HepG2 (cell line): Measurements from ENCODE around the gene DNAJC7. TPM values are rescaled to one million over a fixed set of nuclear protein-coding genes. Genes with fewer than 3 reads are reported as not detected.

Source experiments
- ATAC-seq: fragments of 200-7000 bp; cut with Tn5 transposase; 3 replicates; pipeline ENCODE4 v1.9.1; 2020; ENCODE audit warnings: mild to moderate bottlenecking, moderate library complexity
- BruUV-seq: library from RNA; stranded (reverse); fragments of 400-500 nt; replicated peaks from 2 replicates; lab custom pipeline; 2021; lab: Mats Ljungman, UMichigan
- CTCF ChIA-PET: fragments of 300-600 bp; formaldehyde crosslinking; extraction: SDS; loops from one replicate; lab custom pipeline; 2021; ENCODE audit warnings: low total read pairs, inconsistent platforms, low intra/inter-chr PET ratio; lab: Yijun Ruan, JAX
- POLR2A ChIA-PET: fragments of 350-600 bp; sonication (Branson Sonifier 250); formaldehyde crosslinking; loops from one replicate; lab custom pipeline; 2020; ENCODE audit warnings: antibody characterized with exemption, inconsistent platforms; lab: Yijun Ruan, JAX
- DNase-seq: peaks from one replicate; pipeline ENCODE4 v3.0.0-alpha.2; 2015; ENCODE audit warnings: low spot score
- FAIRE-seq: peaks from 3 replicates; lab custom pipeline; 2011; peaks lifted over from hg19 to GRCh38; lab: Jason Lieb, UNC
- H2AFZ ChIP-seq: one replicate; pipeline ENCODE4 v1.6.1; 2011; ENCODE audit warnings: low read length, inconsistent platforms
- H3K27ac ChIP-seq: fragments of 300-600 bp; 3 replicates; pipeline ENCODE4 v1.8.0; 2011; ENCODE audit warnings: mixed run types, mild to moderate bottlenecking, mixed read lengths, low read length, inconsistent platforms; ENCODE audit not compliant: insufficient read depth; ENCODE audit errors: extremely low read length
- H3K27me3 ChIP-seq, 2 experiments: fragments of 200-600 bp in 1 of 2; 2 replicates in 1 of 2; 3 replicates in 1 of 2; pipeline versions ENCODE4 v1.6.0 to v1.8.0; 2011; ENCODE audit warnings: low read length in 2 of 2, mild to moderate bottlenecking in 2 of 2, moderate library complexity in 2 of 2, inconsistent platforms in 1 of 2; ENCODE audit not compliant: insufficient read depth in 2 of 2, control insufficient read depth in 1 of 2
- H3K36me3 ChIP-seq, 2 experiments: fragments of 200-600 bp in 1 of 2; replicated peaks in 1 of 2; 2 replicates in 1 of 2; 3 replicates in 1 of 2; pipeline versions ENCODE4 v1.5.1 to v1.8.0; 2011; ENCODE audit warnings: low read length in 2 of 2, inconsistent platforms in 1 of 2; ENCODE audit not compliant: insufficient read depth in 2 of 2, control insufficient read depth in 1 of 2
- H3K4me1 ChIP-seq: 2 replicates; pipeline ENCODE4 v1.5.1; 2012; ENCODE audit warnings: low read length, inconsistent platforms; ENCODE audit not compliant: insufficient read depth
- H3K4me2 ChIP-seq: 2 replicates; pipeline ENCODE4 v1.6.0; 2011; ENCODE audit warnings: low read depth, low read length, inconsistent platforms
- H3K4me3 ChIP-seq, 3 experiments: fragments of 200-600 bp in 1 of 3; sonication (generic), shearing (Covaris generic) in 1 of 3; replicated peaks in 1 of 3; 2 replicates each; pipeline ENCODE4 v1.5.1; 2011 to 2016; ENCODE audit warnings: low read length in 3 of 3, inconsistent platforms in 2 of 3, low read depth in 2 of 3, mild to moderate bottlenecking in 2 of 3, control low read depth in 1 of 3, mixed read lengths in 1 of 3; ENCODE audit not compliant: insufficient read depth in 1 of 3
- H3K79me2 ChIP-seq: one replicate; pipeline ENCODE4 v1.6.1; 2011; ENCODE audit warnings: low read length, inconsistent platforms; ENCODE audit not compliant: insufficient read depth
- H3K9ac ChIP-seq: 2 replicates; pipeline ENCODE4 v1.6.0; 2011; ENCODE audit warnings: mild to moderate bottlenecking, low read depth, low read length, inconsistent platforms; ENCODE audit not compliant: insufficient read depth
- H3K9me3 ChIP-seq: 2 replicates; pipeline ENCODE4 v1.5.1; 2012; ENCODE audit warnings: mild to moderate bottlenecking, low read length
- H4K20me1 ChIP-seq: 2 replicates; pipeline ENCODE4 v1.6.0; 2011; ENCODE audit warnings: inconsistent platforms, mild to moderate bottlenecking, low read length, moderate library complexity; ENCODE audit not compliant: insufficient read depth
- AKAP8 ChIP-seq: sonication (generic); formaldehyde crosslinking; IDR thresholded peaks from 2 replicates; pipeline ENCODE4 v1.5.1; 2020; ENCODE audit warnings: mild to moderate bottlenecking, missing genetic modification reagents
- FOXJ3 ChIP-seq: sonication (generic); formaldehyde crosslinking; IDR thresholded peaks from 2 replicates; pipeline ENCODE4 v1.4.0; 2020; ENCODE audit warnings: missing genetic modification reagents, mild to moderate bottlenecking, borderline replicate concordance
- GLI4 ChIP-seq: sonication (generic); formaldehyde crosslinking; IDR thresholded peaks from 2 replicates; pipeline ENCODE4 v1.5.1; 2020; ENCODE audit warnings: missing genetic modification reagents, mild to moderate bottlenecking, moderate library complexity, borderline replicate concordance
- MTF2 ChIP-seq: sonication (generic); formaldehyde crosslinking; IDR thresholded peaks from 2 replicates; pipeline ENCODE4 v1.5.0; 2020; ENCODE audit warnings: missing genetic modification reagents, borderline replicate concordance
- NFIC ChIP-seq: IDR thresholded peaks from 2 replicates; pipeline ENCODE4 v1.6.1; 2012; ENCODE audit warnings: mild to moderate bottlenecking, low read length, inconsistent platforms
- YEATS2 ChIP-seq: sonication (generic); formaldehyde crosslinking; IDR thresholded peaks from 2 replicates; pipeline ENCODE4 v1.4.0; 2020; ENCODE audit warnings: missing genetic modification reagents, borderline replicate concordance
- ZNF292 ChIP-seq: sonication (generic); formaldehyde crosslinking; IDR thresholded peaks from 2 replicates; pipeline ENCODE4 v1.8.1; 2022; ENCODE audit warnings: mild to moderate bottlenecking, low read depth, missing genetic modification reagents, borderline replicate concordance
- ZNF552 ChIP-seq: sonication (generic); formaldehyde crosslinking; IDR thresholded peaks from 2 replicates; pipeline ENCODE4 v1.9.0; 2022; ENCODE audit warnings: missing genetic modification reagents, mild to moderate bottlenecking, borderline replicate concordance
- ZNF614 ChIP-seq: IDR thresholded peaks from 2 replicates; pipeline ENCODE4 v1.6.1; 2018; ENCODE audit warnings: missing biosample characterization, missing genetic modification reagents, inconsistent platforms, borderline replicate concordance
- ZNF749 ChIP-seq: sonication (generic); formaldehyde crosslinking; IDR thresholded peaks from 2 replicates; pipeline ENCODE4 v1.8.0; 2022; ENCODE audit warnings: mild to moderate bottlenecking, missing genetic modification reagents, moderate library complexity, borderline replicate concordance
- WGBS: methylation state at CpG from one replicate; pipeline ENCODE4 v1.1.6; 2017; ENCODE audit warnings: low lambda C conversion rate; 5-methylcytosine and 5-hydroxymethylcytosine counted together
- in situ Hi-C: cut with HindIII; loops from 2 replicates; pipeline ENCODE4 v1.10.0; 2017; ENCODE audit warnings: low pct_unique_long_range_greater_than_20kb; ENCODE audit not compliant: extremely low pct_ligation_motif_present
- intact Hi-C: fragments of 100-400 bp; cut with micrococcal nuclease; formaldehyde crosslinking; loops from one replicate; pipeline ENCODE4 v1.10.0; 2022; ENCODE audit not compliant: unreplicated experiment
- polyA plus RNA-seq, 8 experiments: library from polyadenylated mRNA; depleted of rRNA in 3 of 8; stranded (reverse) in 7 of 8; unstranded in 1 of 8; fragments of >200 nt; fragmentation: Illumina TruSeq in 4 of 8; extraction: Trizol in 4 of 8; gene quantifications; 2 replicates each; pipeline versions ENCODE4 v1.2.1 to v1.2.3, GENCODE V29; 2011 to 2016; ENCODE audit warnings: low read depth in 4 of 8, missing spikeins in 1 of 8, mixed read lengths in 1 of 8; ENCODE audit not compliant: insufficient read depth in 1 of 8
- total RNA-seq, 5 experiments: library from RNA; depleted of rRNA; stranded (reverse); fragments of >200 nt; fragmentation: Illumina TruSeq; extraction: Trizol; gene quantifications; 2 replicates each; pipeline ENCODE4 v1.2.3, GENCODE V29; 2016; ENCODE audit warnings: low read depth in 1 of 5
- TF ChIP-seq, protein P1 (sequence below): sonication (generic); formaldehyde crosslinking; IDR thresholded peaks from 2 replicates; pipeline ENCODE4 v1.4.0; 2020; ENCODE audit warnings: mild to moderate bottlenecking, missing genetic modification reagents
- TF ChIP-seq, protein P2 (sequence below): sonication (generic); formaldehyde crosslinking; IDR thresholded peaks from 2 replicates; pipeline ENCODE4 v1.4.0; 2020; ENCODE audit warnings: missing genetic modification reagents
- TF ChIP-seq, protein P3 (sequence below): sonication (generic); formaldehyde crosslinking; IDR thresholded peaks from 2 replicates; pipeline ENCODE4 v1.5.0; 2020; ENCODE audit warnings: missing genetic modification reagents, mild to moderate bottlenecking, borderline replicate concordance
- TF ChIP-seq, protein P4 (sequence below): sonication (generic); formaldehyde crosslinking; IDR thresholded peaks from 2 replicates; pipeline ENCODE4 v1.5.0; 2020; ENCODE audit warnings: mild to moderate bottlenecking, missing genetic modification reagents, moderate library complexity

DNAJC7 gene
- total and polyA plus RNA-seq, 2 of the 13 experiments (the other 11 are each of a cell fraction or from before 2014, with no cell fraction given), result 47.7 to 132 TPM

DNA sequence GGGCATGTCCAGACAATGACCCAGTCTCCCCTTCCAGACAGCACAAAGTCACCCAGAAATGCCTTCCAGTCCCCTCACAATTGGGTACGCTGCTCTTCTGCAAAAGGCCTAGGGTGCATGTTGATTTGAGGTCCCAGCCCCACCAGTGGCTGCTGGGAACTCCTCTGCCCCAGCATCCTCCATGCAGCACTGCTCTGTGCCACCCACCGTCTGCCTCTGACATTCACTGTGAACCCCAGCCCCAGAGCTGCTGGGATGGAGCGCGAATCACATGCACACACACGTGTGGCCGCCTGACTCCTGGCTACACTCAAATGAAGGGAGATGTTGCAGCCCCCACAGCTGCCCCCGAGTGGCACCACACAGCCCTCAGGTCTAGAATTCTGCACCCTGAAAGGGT is 34.4 kb upstream of the DNAJC7 start (continued):
- TF ChIP-seq, protein P1, sequence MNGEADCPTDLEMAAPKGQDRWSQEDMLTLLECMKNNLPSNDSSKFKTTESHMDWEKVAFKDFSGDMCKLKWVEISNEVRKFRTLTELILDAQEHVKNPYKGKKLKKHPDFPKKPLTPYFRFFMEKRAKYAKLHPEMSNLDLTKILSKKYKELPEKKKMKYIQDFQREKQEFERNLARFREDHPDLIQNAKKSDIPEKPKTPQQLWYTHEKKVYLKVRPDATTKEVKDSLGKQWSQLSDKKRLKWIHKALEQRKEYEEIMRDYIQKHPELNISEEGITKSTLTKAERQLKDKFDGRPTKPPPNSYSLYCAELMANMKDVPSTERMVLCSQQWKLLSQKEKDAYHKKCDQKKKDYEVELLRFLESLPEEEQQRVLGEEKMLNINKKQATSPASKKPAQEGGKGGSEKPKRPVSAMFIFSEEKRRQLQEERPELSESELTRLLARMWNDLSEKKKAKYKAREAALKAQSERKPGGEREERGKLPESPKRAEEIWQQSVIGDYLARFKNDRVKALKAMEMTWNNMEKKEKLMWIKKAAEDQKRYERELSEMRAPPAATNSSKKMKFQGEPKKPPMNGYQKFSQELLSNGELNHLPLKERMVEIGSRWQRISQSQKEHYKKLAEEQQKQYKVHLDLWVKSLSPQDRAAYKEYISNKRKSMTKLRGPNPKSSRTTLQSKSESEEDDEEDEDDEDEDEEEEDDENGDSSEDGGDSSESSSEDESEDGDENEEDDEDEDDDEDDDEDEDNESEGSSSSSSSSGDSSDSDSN (CRISPR knock-in tag), result no peak
- TF ChIP-seq ZNF292 (CRISPR knock-in tag) (0 out of 2 replicates have a peak, but pooled peaks have one; percentile 12), ZNF749 (CRISPR knock-in tag) (0 out of 2 replicates have a peak, but pooled peaks have one; percentile 33)

DNA sequence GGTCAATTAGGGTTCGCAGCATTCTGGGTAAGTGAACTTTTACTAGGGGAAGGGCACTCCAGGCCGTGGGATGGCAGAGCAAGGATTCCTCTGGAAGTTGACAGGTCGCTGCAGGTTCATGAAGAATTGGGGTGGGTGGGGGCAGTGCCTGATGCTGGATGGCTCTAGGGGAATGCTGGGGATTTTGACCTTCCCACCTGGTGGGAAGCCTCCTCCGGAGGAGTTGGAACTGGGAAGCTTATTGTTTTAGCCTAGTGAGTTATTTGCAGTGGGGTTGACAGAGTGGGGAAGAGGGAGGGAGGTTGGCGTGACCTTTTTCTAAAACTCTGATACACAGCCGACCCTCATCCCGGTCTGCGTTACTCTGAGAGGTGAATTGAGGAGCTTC is 33.8 kb upstream of the DNAJC7 start:
- H3K4me3 ChIP-seq, result peak overlapping the region; percentile 64 to 88 (median 67)
- ChIA-PET CTCF (interaction anchor here (1.5 kb wide), 2 partner anchors 25 to 66 kb away, joined by 4 to 5 read pairs; no protein-coding TSS in a partner anchor), POLR2A (interaction anchor here (0.7 to 1.4 kb wide), 5 partner anchors 18 to 93 kb away, joined by 3 to 8 read pairs (median 3); partner anchors contain the start of genes DNAJC7 and KAT2A)
- no peaks in the 10 kb centered on the region for H4K20me1 ChIP-seq
- intact Hi-C loops, result no loop called here
- H3K9ac ChIP-seq, result 0 out of 2 replicates have a peak overlapping the region, but pooled peaks have one; percentile 16
- H2AFZ ChIP-seq, result peak overlapping the region; percentile 83
- 12% methylated on average over 8 of the region's 8 CpGs for WGBS
- no peaks in the 10 kb centered on the region for H3K79me2 ChIP-seq
- no TSS peak for BruUV-seq
- no peak for FAIRE-seq
- ATAC-seq, result no peak
- H3K9me3 ChIP-seq, result no peaks in the 10 kb centered on the region
- no peak for DNase-seq
- in situ Hi-C loops, result no loop called here
- H3K27ac ChIP-seq, result no peak overlapping the region
- no peaks in the 10 kb centered on the region; a peak in 1 of 5 replicates for H3K27me3 ChIP-seq
- H3K4me2 ChIP-seq, result peak overlapping the region; percentile 98
- peaks cover 56% of the 10 kb centered on the region for H3K4me1 ChIP-seq
- H3K36me3 ChIP-seq, result no peaks in the 10 kb centered on the region
- no peak for TF ChIP-seq NFIC
- no peak for TF ChIP-seq AKAP8 (CRISPR knock-in tag)
- TF ChIP-seq, protein P2, sequence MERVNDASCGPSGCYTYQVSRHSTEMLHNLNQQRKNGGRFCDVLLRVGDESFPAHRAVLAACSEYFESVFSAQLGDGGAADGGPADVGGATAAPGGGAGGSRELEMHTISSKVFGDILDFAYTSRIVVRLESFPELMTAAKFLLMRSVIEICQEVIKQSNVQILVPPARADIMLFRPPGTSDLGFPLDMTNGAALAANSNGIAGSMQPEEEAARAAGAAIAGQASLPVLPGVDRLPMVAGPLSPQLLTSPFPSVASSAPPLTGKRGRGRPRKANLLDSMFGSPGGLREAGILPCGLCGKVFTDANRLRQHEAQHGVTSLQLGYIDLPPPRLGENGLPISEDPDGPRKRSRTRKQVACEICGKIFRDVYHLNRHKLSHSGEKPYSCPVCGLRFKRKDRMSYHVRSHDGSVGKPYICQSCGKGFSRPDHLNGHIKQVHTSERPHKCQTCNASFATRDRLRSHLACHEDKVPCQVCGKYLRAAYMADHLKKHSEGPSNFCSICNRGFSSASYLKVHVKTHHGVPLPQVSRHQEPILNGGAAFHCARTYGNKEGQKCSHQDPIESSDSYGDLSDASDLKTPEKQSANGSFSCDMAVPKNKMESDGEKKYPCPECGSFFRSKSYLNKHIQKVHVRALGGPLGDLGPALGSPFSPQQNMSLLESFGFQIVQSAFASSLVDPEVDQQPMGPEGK (CRISPR knock-in tag), result no peak
- TF ChIP-seq MTF2 (CRISPR knock-in tag), result peak; percentile 16; the same call in 1 of the 2 replicates
- TF ChIP-seq FOXJ3 (CRISPR knock-in tag), result no peak
- TF ChIP-seq ZNF552, result no peak
- TF ChIP-seq, protein P3, sequence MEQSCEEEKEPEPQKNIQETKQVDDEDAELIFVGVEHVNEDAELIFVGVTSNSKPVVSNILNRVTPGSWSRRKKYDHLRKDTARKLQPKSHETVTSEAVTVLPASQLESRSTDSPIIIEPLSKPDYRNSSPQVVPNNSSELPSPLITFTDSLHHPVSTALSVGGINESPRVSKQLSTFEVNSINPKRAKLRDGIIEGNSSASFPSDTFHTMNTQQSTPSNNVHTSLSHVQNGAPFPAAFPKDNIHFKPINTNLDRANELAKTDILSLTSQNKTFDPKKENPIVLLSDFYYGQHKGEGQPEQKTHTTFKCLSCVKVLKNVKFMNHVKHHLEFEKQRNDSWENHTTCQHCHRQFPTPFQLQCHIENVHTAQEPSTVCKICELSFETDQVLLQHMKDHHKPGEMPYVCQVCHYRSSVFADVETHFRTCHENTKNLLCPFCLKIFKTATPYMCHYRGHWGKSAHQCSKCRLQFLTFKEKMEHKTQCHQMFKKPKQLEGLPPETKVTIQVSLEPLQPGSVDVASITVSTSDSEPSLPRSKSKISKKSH (CRISPR knock-in tag), result no peak
- TF ChIP-seq, protein P4, sequence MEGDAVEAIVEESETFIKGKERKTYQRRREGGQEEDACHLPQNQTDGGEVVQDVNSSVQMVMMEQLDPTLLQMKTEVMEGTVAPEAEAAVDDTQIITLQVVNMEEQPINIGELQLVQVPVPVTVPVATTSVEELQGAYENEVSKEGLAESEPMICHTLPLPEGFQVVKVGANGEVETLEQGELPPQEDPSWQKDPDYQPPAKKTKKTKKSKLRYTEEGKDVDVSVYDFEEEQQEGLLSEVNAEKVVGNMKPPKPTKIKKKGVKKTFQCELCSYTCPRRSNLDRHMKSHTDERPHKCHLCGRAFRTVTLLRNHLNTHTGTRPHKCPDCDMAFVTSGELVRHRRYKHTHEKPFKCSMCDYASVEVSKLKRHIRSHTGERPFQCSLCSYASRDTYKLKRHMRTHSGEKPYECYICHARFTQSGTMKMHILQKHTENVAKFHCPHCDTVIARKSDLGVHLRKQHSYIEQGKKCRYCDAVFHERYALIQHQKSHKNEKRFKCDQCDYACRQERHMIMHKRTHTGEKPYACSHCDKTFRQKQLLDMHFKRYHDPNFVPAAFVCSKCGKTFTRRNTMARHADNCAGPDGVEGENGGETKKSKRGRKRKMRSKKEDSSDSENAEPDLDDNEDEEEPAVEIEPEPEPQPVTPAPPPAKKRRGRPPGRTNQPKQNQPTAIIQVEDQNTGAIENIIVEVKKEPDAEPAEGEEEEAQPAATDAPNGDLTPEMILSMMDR (CRISPR knock-in tag), result no peak
- TF ChIP-seq GLI4 (CRISPR knock-in tag), result no peak
- no peak for TF ChIP-seq YEATS2
- TF ChIP-seq ZNF614 (CRISPR knock-in tag), result no peak
